Spleen (tissue), 11 donors: ENCODE results near the gene MZF1. TPM values are rescaled to one million over a fixed set of nuclear protein-coding genes. Genes with fewer than 3 reads are reported as not detected.
"Not testable (repeated sequence)": the region's sequence is repeated elsewhere in the genome, so short reads cannot be mapped to it uniquely, and the experiment has no call there.

Experiments used
- DNase-seq: peaks from one replicate; pipeline ENCODE4 v3.0.0-alpha.2; 2020
- H3K27ac ChIP-seq, 8 donors: fragments of 200-600 bp; sonication (generic) in 7 of 8; 1 replicate in 4 of 8; 2 replicates in 4 of 8; pipeline versions ENCODE4 v1.5.0 to v1.8.0; 2016 to 2021; ENCODE audit warnings: inconsistent platforms in 4 of 8, mild to moderate bottlenecking in 4 of 8, moderate library complexity in 1 of 8
- H3K27me3 ChIP-seq, 7 donors: fragments of 200-600 bp; sonication (generic) in 6 of 7; replicated peaks in 1 of 7; 1 replicate in 4 of 7; 2 replicates in 3 of 7; pipeline versions ENCODE4 v1.5.0 to v1.8.0; 2016 to 2021; ENCODE audit warnings: inconsistent platforms in 3 of 7, mild to moderate bottlenecking in 1 of 7
- H3K36me3 ChIP-seq, 6 donors: fragments of 200-600 bp; sonication (generic) in 5 of 6; 1 replicate in 4 of 6; 2 replicates in 2 of 6; pipeline versions ENCODE4 v1.5.0 to v1.8.0; 2016 to 2021; ENCODE audit warnings: inconsistent platforms in 2 of 6
- H3K4me1 ChIP-seq, 6 donors: fragments of 200-600 bp; sonication (generic) in 5 of 6; 1 replicate in 3 of 6; 2 replicates in 3 of 6; pipeline versions ENCODE4 v1.5.0 to v1.8.0; 2016 to 2021; ENCODE audit warnings: inconsistent platforms in 3 of 6
- H3K4me3 ChIP-seq, 8 donors: fragments of 200-600 bp; sonication (generic) in 7 of 8; 1 replicate in 4 of 8; 2 replicates in 4 of 8; pipeline versions ENCODE4 v1.5.0 to v1.8.0; 2016 to 2021; ENCODE audit warnings: inconsistent platforms in 4 of 8, mild to moderate bottlenecking in 4 of 8, moderate library complexity in 2 of 8
- H3K9me3 ChIP-seq, 8 donors: fragments of 200-600 bp; sonication (generic) in 7 of 8; 1 replicate in 4 of 8; 2 replicates in 4 of 8; pipeline versions ENCODE4 v1.5.0 to v1.8.0; 2016 to 2021; ENCODE audit warnings: inconsistent platforms in 4 of 8
- CTCF ChIP-seq, 11 experiments: fragments of 200-600 bp in 7 of 11; fragments of 450-650 bp in 4 of 11; sonication (generic) in 4 of 11; IDR thresholded peaks in 8 of 11; conservative IDR thresholded peaks in 3 of 11; 1 replicate in 7 of 11; 2 replicates in 4 of 11; pipeline versions ENCODE4 v1.4.0 to v1.8.0; 2016 to 2021; ENCODE audit warnings: antibody characterized with exemption in 11 of 11, inconsistent platforms in 4 of 11, mild to moderate bottlenecking in 1 of 11
- POLR2A ChIP-seq, 3 donors: fragments of 450-650 bp; IDR thresholded peaks; one replicate each; pipeline ENCODE4 v1.5.1; 2017; ENCODE audit warnings: antibody characterized with exemption in 3 of 3, mild to moderate bottlenecking in 1 of 3
- POLR2AphosphoS5 ChIP-seq, 3 donors: sonication (generic); formaldehyde crosslinking; IDR thresholded peaks; one replicate each; pipeline ENCODE4 v1.5.1; 2017; ENCODE audit warnings: antibody characterized with exemption in 3 of 3
- WGBS, 5 donors: extraction: QIAGEN DNeasy Blood & Tissue Kit in 3 of 5; methylation state at CpG; one replicate each; pipeline versions ENCODE4 v1.1.5 to v1.1.7; 2013 to 2018; 5-methylcytosine and 5-hydroxymethylcytosine counted together
- intact Hi-C: fragments of 100-400 bp; cut with DNase I; formaldehyde crosslinking; loops from one replicate; pipeline ENCODE4 v1.15.0; 2023; ENCODE audit warnings: low total_unique reads
- polyA plus RNA-seq, 3 donors: library from polyadenylated mRNA; stranded (reverse); fragments of 200-250 nt; gene quantifications; one replicate each; pipeline ENCODE4 v1.2.1, GENCODE V29; 2013
- total RNA-seq, 7 donors: library from RNA; depleted of rRNA in 3 of 7; stranded (reverse); fragments of >200 nt in 3 of 7; fragmentation: NEBNext Ultra II Directional in 4 of 7; extraction: Animal tissue kit (Norgen Biotek cat#: 25700) in 4 of 7; gene quantifications; one replicate each; pipeline versions ENCODE4 v1.1.0 to v1.2.1, GENCODE V29; 2016 to 2021
- donor health status: healthy with polysubstance abuse.
- donor health status: DM: no; HTN: no; CAD: no; lungs with moderate emphysema.
- donor health status: DM: no; HTN: no; CAD: no.
- donor health status: Bipolar disorder and iron deficiency.
- donor health status: healthy.
- donor health status: DM: no; HTN: no; CAD: no.
- donor health status: DM: yes; HTN: yes; CAD: no.

MZF1 gene
- total and polyA plus RNA-seq, 10 donors = 13.2 to 41.6 (median 35.6) TPM

GRCh38 chr19:58581227-58582141 lies 8.3 kb upstream of the MZF1 start:
- DNase-seq = peak; percentile 94
- H3K4me3 ChIP-seq = no peak overlapping the region
- TF ChIP-seq CTCF (IDR thresholded peaks at IDR 0.05 in 8 of 11, conservative IDR thresholded peaks at IDR 0.05 in 3 of 11) (peak; percentile 88 to 98 (median 93)), POLR2A (IDR thresholded peaks at IDR 0.05) (no peak), POLR2AphosphoS5 (IDR thresholded peaks at IDR 0.05) (peak; percentile 76 to 81 (median 77))
- H3K36me3 ChIP-seq = peaks cover 0 to 34% (median 24%) of the 10 kb centered on the region in 6 donors
- 68 to 81% (median 72%) methylated on average over 54 to 62 of the region's 62 CpGs for WGBS, 5 donors
- peak overlapping the region in 4 of 8 donors; percentile 19 to 60 (median 55) for H3K27ac ChIP-seq
- H3K27me3 ChIP-seq = no peaks in the 10 kb centered on the region
- intact Hi-C loops = no loop called here
- peaks cover 4 to 48% (median 22%) of the 10 kb centered on the region in 6 donors for H3K4me1 ChIP-seq
- H3K9me3 ChIP-seq = no peaks in the 10 kb centered on the region

GRCh38 chr19:58579473-58580142 lies 6.5 kb upstream of the MZF1 start:
- Histone ChIP-seq H3K36me3 (peaks cover 0 to 29% (median 24%) of the 10 kb centered on the region in 6 donors), H3K27ac (no peak overlapping the region), H3K27me3 (no peaks in the 10 kb centered on the region), H3K4me1 (peaks cover 4 to 59% (median 28%) of the 10 kb centered on the region in 6 donors), H3K4me3 (no peak overlapping the region), H3K9me3 (no peaks in the 10 kb centered on the region)
- TF ChIP-seq POLR2A (IDR thresholded peaks at IDR 0.05) (no peak), CTCF (IDR thresholded peaks at IDR 0.05 in 8 of 11, conservative IDR thresholded peaks at IDR 0.05 in 3 of 11) (no peak), POLR2AphosphoS5 (IDR thresholded peaks at IDR 0.05) (no peak)
- peak; percentile 33 for DNase-seq
- WGBS, 5 donors = 90 to 94% (median 93%) methylated on average over 8 of the region's 8 CpGs
- intact Hi-C loops = no loop called here

- H3K27me3 ChIP-seq = no peaks in the 10 kb centered on the region
- H3K4me1 ChIP-seq = peaks cover 8 to 71% (median 39%) of the 10 kb centered on the region in 6 donors
- intact Hi-C loops = no loop called here
- H3K36me3 ChIP-seq = peaks cover 0 to 20% (median 18%) of the 10 kb centered on the region in 6 donors
- WGBS, 5 donors = 75 to 86% (median 82%) methylated on average over 10 to 11 of the region's 11 CpGs
- no peak for TF ChIP-seq POLR2A (IDR thresholded peaks at IDR 0.05)
- TF ChIP-seq POLR2AphosphoS5 (IDR thresholded peaks at IDR 0.05) = no peak
- no peak for TF ChIP-seq CTCF (IDR thresholded peaks at IDR 0.05 in 8 of 11, conservative IDR thresholded peaks at IDR 0.05 in 3 of 11)
- H3K9me3 ChIP-seq = no peaks in the 10 kb centered on the region
- H3K27ac ChIP-seq = no peak overlapping the region
- peak; percentile 64 for DNase-seq
- H3K4me3 ChIP-seq = no peak overlapping the region
Measured at GRCh38 chr19:58578012-58578925, 5.1 kb upstream of the MZF1 start.

GRCh38 chr19:58577581-58577980 lies 4.4 kb upstream of the MZF1 start:
- H3K27ac ChIP-seq, intact Hi-C loops, H3K9me3 ChIP-seq, H3K27me3 ChIP-seq, H3K4me3 ChIP-seq: not testable (repeated sequence)
- WGBS, 5 donors = 90 to 100% (median 97%) methylated on average over 2 of the region's 2 CpGs
- Histone ChIP-seq H3K36me3 (peaks cover 0 to 14% (median 11%) of the 10 kb centered on the region in 6 donors), H3K4me1 (peaks cover 8 to 71% (median 40%) of the 10 kb centered on the region in 6 donors)
- DNase-seq = peak; percentile 31
